ENCODE measurements around the gene CRTAC1. TPM values are rescaled to one million over a fixed set of nuclear protein-coding genes. Genes with fewer than 3 reads are reported as not detected.
A peak's percentile ranks its signal among the peaks of the same experiment; 100 is the strongest.

Gene CRTAC1
- total RNA-seq, 1 experiment from 2014 or later = not detected

GRCh38 chr10:98045785-98046389 lies 15.5 kb upstream of the CRTAC1 start:
- Histone ChIP-seq H3K27me3 (replicated peaks; ENCODE audit: insufficient read depth, low read depth, low read length, poor library complexity) (peaks cover 61% of the 10 kb centered on the region), H3K4me1 (ENCODE audit: insufficient read depth, low read length, poor library complexity, severe bottlenecking) (no peaks in the 10 kb centered on the region), H3K9me3 (ENCODE audit: low read depth, low read length, poor library complexity, severe bottlenecking) (no peaks in the 10 kb centered on the region), H3K27ac (ENCODE audit: low read depth, low read length, poor library complexity, severe bottlenecking) (no peak overlapping the region), H3K36me3 (ENCODE audit: insufficient read depth, low read length, poor library complexity, severe bottlenecking) (no peaks in the 10 kb centered on the region), H3K4me3 (ENCODE audit: low read depth, low read length, poor library complexity, severe bottlenecking) (no peak overlapping the region)
- BruUV-seq (replicated peaks) = no TSS peak
- POLR2A ChIA-PET (ENCODE audit: low non-redundant PET) = no interaction called here
- DNase-seq (ENCODE audit: low spot score) = peak; percentile 68
- CTCF ChIA-PET = interaction anchor here (1.0 to 1.5 kb wide), 4 partner anchors 37 to 344 kb away, joined by 3 to 5 read pairs (median 4); no protein-coding TSS in a partner anchor
- TF ChIP-seq EZH2 (IDR thresholded peaks at IDR 0.05; ENCODE audit: borderline replicate concordance, low read depth, low read length, poor library complexity, severe bottlenecking) = no peak
- TF ChIP-seq, protein P1, sequence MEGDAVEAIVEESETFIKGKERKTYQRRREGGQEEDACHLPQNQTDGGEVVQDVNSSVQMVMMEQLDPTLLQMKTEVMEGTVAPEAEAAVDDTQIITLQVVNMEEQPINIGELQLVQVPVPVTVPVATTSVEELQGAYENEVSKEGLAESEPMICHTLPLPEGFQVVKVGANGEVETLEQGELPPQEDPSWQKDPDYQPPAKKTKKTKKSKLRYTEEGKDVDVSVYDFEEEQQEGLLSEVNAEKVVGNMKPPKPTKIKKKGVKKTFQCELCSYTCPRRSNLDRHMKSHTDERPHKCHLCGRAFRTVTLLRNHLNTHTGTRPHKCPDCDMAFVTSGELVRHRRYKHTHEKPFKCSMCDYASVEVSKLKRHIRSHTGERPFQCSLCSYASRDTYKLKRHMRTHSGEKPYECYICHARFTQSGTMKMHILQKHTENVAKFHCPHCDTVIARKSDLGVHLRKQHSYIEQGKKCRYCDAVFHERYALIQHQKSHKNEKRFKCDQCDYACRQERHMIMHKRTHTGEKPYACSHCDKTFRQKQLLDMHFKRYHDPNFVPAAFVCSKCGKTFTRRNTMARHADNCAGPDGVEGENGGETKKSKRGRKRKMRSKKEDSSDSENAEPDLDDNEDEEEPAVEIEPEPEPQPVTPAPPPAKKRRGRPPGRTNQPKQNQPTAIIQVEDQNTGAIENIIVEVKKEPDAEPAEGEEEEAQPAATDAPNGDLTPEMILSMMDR (conservative IDR thresholded peaks at IDR 0.05; ENCODE audit: low read depth, low read length) = peak; percentile 88
- intact Hi-C loops (cut with micrococcal nuclease; ENCODE audit: unreplicated experiment) = loop anchor here (10.0 kb wide), 2 partner anchors 251 to 341 kb away; no protein-coding TSS in a partner anchor

- peaks cover 92% of the 10 kb centered on the region for H3K27me3 ChIP-seq (replicated peaks; ENCODE audit: insufficient read depth, low read depth, low read length, poor library complexity)
- CTCF ChIA-PET = interaction anchor here (0.5 to 2.7 kb wide), 9 partner anchors 9 to 363 kb away, joined by 4 to 32 read pairs (median 5); no protein-coding TSS in a partner anchor
- TF ChIP-seq EZH2 (IDR thresholded peaks at IDR 0.05; ENCODE audit: borderline replicate concordance, low read depth, low read length, poor library complexity, severe bottlenecking) = peak; percentile 54
- TF ChIP-seq, protein P1 (conservative IDR thresholded peaks at IDR 0.05; ENCODE audit: low read depth, low read length) = peak; percentile 78
- BruUV-seq (replicated peaks) = no TSS peak
- no peaks in the 10 kb centered on the region for H3K4me1 ChIP-seq (ENCODE audit: insufficient read depth, low read length, poor library complexity, severe bottlenecking)
- peak; percentile 59 for DNase-seq (ENCODE audit: low spot score)
- intact Hi-C loops (cut with micrococcal nuclease; ENCODE audit: unreplicated experiment) = loop anchor here (1.0 to 10.0 kb wide), 3 partner anchors 127 to 337 kb away; no protein-coding TSS in a partner anchor
- H3K27ac ChIP-seq (ENCODE audit: low read depth, low read length, poor library complexity, severe bottlenecking) = no peak overlapping the region
- H3K4me3 ChIP-seq (ENCODE audit: low read depth, low read length, poor library complexity, severe bottlenecking) = no peak overlapping the region
- H3K9me3 ChIP-seq (ENCODE audit: low read depth, low read length, poor library complexity, severe bottlenecking) = no peaks in the 10 kb centered on the region
- no peaks in the 10 kb centered on the region for H3K36me3 ChIP-seq (ENCODE audit: insufficient read depth, low read length, poor library complexity, severe bottlenecking)
- POLR2A ChIA-PET (ENCODE audit: low non-redundant PET) = no interaction called here
Observed at GRCh38 chr10:98041352-98042043, 11.1 kb upstream of the CRTAC1 start.

GRCh38 chr10:98039690-98040381 lies 9.4 kb upstream of the CRTAC1 start:
- Histone ChIP-seq H3K27me3 (replicated peaks; ENCODE audit: insufficient read depth, low read depth, low read length, poor library complexity) (peaks cover 97% of the 10 kb centered on the region), H3K36me3 (ENCODE audit: insufficient read depth, low read length, poor library complexity, severe bottlenecking) (no peaks in the 10 kb centered on the region), H3K4me3 (ENCODE audit: low read depth, low read length, poor library complexity, severe bottlenecking) (no peak overlapping the region), H3K27ac (ENCODE audit: low read depth, low read length, poor library complexity, severe bottlenecking) (no peak overlapping the region), H3K4me1 (ENCODE audit: insufficient read depth, low read length, poor library complexity, severe bottlenecking) (no peaks in the 10 kb centered on the region), H3K9me3 (ENCODE audit: low read depth, low read length, poor library complexity, severe bottlenecking) (no peaks in the 10 kb centered on the region)
- intact Hi-C loops (cut with micrococcal nuclease; ENCODE audit: unreplicated experiment) = loop anchor here (10.0 kb wide), 2 partner anchors 245 to 335 kb away; no protein-coding TSS in a partner anchor
- BruUV-seq (replicated peaks) = no TSS peak
- CTCF ChIA-PET = interaction anchor here (0.6 to 2.7 kb wide), 2 partner anchors 18 to 338 kb away, joined by 5 to 8 read pairs; no protein-coding TSS in a partner anchor
- POLR2A ChIA-PET (ENCODE audit: low non-redundant PET) = no interaction called here
- TF ChIP-seq, protein P1 (conservative IDR thresholded peaks at IDR 0.05; ENCODE audit: low read depth, low read length) = no peak
- no peak for TF ChIP-seq EZH2 (IDR thresholded peaks at IDR 0.05; ENCODE audit: borderline replicate concordance, low read depth, low read length, poor library complexity, severe bottlenecking)
- no peak for DNase-seq (ENCODE audit: low spot score)
